SJSA1 (cell line): ENCODE data around the gene IFIT5. TPM values are rescaled to one million over a fixed set of nuclear protein-coding genes. Genes with fewer than 3 reads are reported as not detected.
"Not testable (repeated sequence)": the region's sequence is repeated elsewhere in the genome, so short reads cannot be mapped to it uniquely, and the experiment has no call there.

Source experiments
- DNase-seq, 2 experiments: peaks; one replicate each; pipeline ENCODE4 v3.0.0-alpha.2; 2015 to 2020; ENCODE audit warnings: low spot score in 2 of 2, low read depth in 1 of 2
- H3K27ac ChIP-seq: fragments of 250-450 bp; sonication (Bioruptor Pico); 2 replicates; pipeline ENCODE4 v1.5.1; 2020; ENCODE audit warnings: mild to moderate bottlenecking, moderate library complexity
- H3K27me3 ChIP-seq: fragments of 250-450 bp; sonication (Bioruptor Pico); replicated peaks from 2 replicates; pipeline ENCODE4 v1.5.1; 2020; ENCODE audit warnings: mild to moderate bottlenecking, moderate library complexity
- H3K36me3 ChIP-seq: fragments of 250-450 bp; sonication (Bioruptor Pico); 2 replicates; pipeline ENCODE4 v1.5.1; 2020; ENCODE audit warnings: mild to moderate bottlenecking
- H3K4me1 ChIP-seq: fragments of 250-450 bp; sonication (Bioruptor Pico); replicated peaks from 2 replicates; pipeline ENCODE4 v1.6.1; 2021; ENCODE audit warnings: mild to moderate bottlenecking
- H3K4me3 ChIP-seq: fragments of 250-450 bp; sonication (Bioruptor Pico); 2 replicates; pipeline ENCODE4 v1.5.1; 2020; ENCODE audit warnings: mild to moderate bottlenecking
- H3K9me3 ChIP-seq: fragments of 250-450 bp; sonication (Bioruptor Pico); replicated peaks from 2 replicates; pipeline ENCODE4 v1.5.1; 2020; ENCODE audit warnings: mild to moderate bottlenecking
- total RNA-seq: library from RNA; depleted of rRNA; stranded (reverse); fragments of >200 nt; shearing (Covaris generic); gene quantifications from 2 replicates; pipeline ENCODE4 v1.2.3, GENCODE V29; 2014

Gene IFIT5
- total RNA-seq, 1 experiment from 2014 or later = 32.5 TPM

DNA sequence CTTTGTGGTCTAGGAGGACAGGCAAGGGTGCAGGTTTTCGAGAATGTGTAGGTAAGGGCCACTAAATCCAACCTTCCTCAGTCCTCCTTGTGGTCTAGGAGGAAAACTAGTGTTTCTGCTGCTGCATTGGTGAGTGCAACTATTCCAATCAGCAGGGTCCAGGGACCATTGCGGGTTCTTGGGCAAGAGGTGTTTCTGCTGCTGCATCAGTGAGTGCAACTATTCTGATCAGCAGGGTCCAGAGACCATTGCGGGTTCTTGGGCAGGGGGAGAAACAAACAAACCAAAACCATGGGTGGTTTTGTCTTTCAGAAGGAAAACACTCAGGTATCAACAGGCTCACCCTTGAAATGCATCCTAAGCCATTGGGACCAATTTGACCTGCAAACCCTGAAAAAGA is 6.6 kb upstream of the IFIT5 start:
- H3K4me1 ChIP-seq, DNase-seq, H3K36me3 ChIP-seq, H3K9me3 ChIP-seq, H3K27me3 ChIP-seq, H3K27ac ChIP-seq, H3K4me3 ChIP-seq: not testable (repeated sequence)

DNA sequence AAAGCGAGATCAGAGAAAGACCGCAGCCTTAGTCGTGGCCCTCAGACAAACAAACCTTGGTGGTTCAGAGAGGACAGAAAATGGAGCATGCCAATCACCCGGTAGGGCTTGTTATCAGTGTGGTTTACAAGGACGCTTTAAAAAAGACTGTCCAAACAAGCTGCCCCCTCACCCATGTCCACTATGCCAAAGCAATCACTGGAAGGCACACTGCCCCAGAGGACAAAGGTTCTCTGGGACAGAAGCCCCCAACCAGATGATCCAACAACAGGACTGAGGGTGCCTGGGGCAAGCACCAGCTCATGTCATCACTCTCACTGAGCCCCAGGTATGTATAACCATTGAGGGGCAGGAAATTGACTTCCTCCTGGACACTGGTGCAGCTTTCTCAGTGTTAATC is 5.1 kb upstream of the IFIT5 start:
- DNase-seq = not testable (repeated sequence)

DNA sequence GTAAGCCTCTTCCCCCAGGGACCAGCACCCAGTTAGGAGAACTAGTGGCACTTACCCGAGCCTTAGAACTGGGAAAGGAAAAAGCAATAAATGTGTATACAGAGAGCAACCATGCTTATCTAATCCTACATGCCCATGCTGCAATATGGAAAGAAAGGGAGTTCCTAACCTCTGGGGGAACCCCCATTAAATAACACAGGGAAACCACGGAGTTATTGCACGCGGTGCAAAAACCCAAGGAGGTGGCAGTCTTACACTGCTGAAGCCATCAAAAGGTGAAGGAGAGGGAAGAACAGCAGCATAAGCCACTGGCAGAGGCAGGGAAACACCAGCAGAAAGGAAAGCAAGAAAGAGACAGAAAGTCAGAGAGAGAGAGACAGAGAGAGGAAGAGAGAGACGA is 3.8 kb upstream of the IFIT5 start:
- not testable (repeated sequence) for H3K27ac ChIP-seq, H3K27me3 ChIP-seq, DNase-seq, H3K36me3 ChIP-seq, H3K4me3 ChIP-seq, H3K9me3 ChIP-seq, H3K4me1 ChIP-seq

More for the DNA sequence above, 5.1 kb upstream of the IFIT5 start:
- not testable (repeated sequence) for H3K9me3 ChIP-seq, H3K4me1 ChIP-seq, H3K36me3 ChIP-seq, H3K4me3 ChIP-seq, H3K27me3 ChIP-seq, H3K27ac ChIP-seq

DNA sequence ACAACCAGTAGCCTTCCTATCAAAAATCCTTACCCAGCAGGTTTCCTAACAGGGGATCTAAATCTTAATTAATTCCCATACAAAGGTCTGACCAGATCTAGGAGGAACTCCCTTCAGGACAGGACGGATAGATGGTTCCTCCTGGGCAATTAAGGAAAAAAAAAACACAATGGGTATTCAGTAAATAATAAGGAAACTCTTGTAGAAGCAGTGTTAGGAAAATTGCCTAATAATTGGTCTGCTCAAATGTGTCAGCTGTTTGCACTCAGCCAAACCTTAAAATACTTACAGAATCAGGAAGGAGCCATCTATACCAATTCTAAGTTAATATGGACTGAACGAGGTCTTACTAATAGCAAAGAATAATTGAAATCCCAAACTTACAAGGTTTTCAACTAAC is 3.2 kb upstream of the IFIT5 start:
- not testable (repeated sequence) for H3K4me3 ChIP-seq, H3K27me3 ChIP-seq, H3K36me3 ChIP-seq, H3K9me3 ChIP-seq, H3K27ac ChIP-seq, DNase-seq
- H3K4me1 ChIP-seq = peaks cover 12% of the 10 kb centered on the region

DNA sequence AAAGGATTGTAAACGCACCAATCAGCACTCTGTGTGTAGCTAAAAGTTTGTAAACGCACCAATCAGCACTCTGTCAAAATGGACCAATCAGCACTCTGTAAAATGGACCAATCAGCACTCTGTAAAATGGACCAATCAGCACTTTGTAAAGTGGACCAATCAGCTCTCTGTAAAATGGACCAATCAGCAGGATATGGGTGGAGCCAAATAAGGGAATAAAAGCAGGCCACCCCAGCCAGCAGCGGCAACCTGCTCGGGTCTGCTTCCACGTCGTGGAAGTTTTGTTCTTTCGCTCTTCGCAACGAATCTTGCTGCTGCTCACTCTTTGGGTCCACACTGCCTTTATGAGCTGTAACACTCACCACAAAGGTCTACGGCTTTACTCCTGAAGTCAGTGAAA is 2.1 kb upstream of the IFIT5 start:
- not testable (repeated sequence) for H3K4me3 ChIP-seq, H3K27me3 ChIP-seq, DNase-seq, H3K9me3 ChIP-seq, H3K27ac ChIP-seq
- Histone ChIP-seq H3K36me3 (peaks cover 14% of the 10 kb centered on the region), H3K4me1 (peaks cover 18% of the 10 kb centered on the region)

DNA sequence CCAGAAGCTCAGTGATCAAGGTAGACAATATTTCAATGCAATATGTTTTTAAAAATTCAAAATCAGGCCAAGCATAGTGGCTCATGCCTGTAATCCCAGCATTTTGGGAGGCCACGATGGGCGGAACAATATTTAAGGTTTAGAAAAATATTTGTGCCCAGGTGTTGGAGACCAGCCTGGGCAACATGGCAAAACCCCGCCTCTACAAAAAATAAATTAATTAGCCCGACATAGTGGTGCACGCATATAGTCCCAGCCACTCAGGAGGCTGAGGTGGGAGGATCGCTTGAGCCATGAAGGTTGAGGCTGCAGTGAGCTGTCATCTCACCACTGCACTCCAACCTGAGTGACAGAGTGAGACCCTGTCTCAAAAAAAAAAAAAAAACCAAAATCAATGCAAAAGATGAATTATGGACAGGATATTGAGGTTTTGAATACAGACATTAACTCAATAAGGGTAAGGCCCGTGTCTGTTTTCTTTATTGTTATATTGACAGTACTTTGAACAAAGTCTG is 913 bp upstream of the IFIT5 start:
- Histone ChIP-seq H3K36me3 (peaks cover 25% of the 10 kb centered on the region), H3K27me3 (no peaks in the 10 kb centered on the region), H3K4me1 (peaks cover 18% of the 10 kb centered on the region), H3K4me3 (peak overlapping the region; percentile 71; the same call in 1 of the 2 replicates), H3K27ac (no peak overlapping the region; the same call in 1 of the 2 replicates), H3K9me3 (no peaks in the 10 kb centered on the region)
- no peak for DNase-seq

DNA sequence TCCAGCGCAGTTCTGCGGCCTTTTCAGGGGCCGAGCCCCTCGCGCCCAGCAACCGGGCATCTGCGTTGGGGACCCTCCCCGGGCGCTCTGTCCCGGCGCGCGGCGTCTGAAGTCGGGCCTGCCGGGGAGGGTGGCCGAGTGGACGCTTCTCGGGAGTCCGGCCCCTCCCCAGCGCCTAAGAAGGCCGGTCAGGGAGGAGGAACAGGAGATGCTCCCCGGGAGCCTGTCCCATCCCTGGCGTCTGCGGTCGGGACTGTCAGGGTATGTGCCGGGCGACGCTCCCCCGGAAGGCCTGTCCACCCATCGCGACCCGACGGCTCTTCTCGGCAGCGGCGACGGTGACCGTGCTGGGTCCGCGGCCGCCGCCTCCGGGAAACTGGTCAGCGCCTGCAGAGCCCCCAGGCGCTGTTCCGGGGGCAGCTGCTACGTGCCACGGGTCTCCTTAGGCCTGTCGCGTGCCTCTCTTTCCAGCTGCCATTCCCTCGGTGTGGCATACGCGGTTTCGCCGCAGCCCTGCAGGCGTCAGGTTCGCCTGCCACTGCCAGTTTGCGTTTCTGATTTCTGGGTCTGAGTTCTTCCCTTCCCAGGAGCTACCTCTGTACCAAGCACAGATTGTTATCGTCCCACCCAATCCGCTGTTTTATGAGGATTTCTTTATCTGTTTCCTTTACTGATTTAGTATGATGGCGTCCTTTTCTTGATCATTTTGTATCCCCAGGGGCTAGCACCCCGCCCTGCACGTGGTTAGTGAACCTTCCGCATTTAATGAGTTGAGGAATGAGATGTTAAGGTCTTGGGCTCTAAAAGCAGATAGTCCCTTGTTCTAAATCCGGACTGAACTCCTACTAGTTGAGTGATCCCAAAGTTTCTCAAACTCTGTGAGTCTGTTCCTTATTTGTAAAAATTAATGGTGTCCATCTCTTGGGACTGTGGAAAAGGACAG is 782 bp downstream of the IFIT5 start:
- Histone ChIP-seq H3K27me3 (no peaks in the 10 kb centered on the region), H3K4me3 (peak overlapping the region; percentile 71), H3K27ac (peak overlapping the region; percentile 83), H3K4me1 (peaks cover 18% of the 10 kb centered on the region), H3K9me3 (no peaks in the 10 kb centered on the region), H3K36me3 (peaks cover 31% of the 10 kb centered on the region)
- peak; percentile 68 to 84 for DNase-seq

DNA sequence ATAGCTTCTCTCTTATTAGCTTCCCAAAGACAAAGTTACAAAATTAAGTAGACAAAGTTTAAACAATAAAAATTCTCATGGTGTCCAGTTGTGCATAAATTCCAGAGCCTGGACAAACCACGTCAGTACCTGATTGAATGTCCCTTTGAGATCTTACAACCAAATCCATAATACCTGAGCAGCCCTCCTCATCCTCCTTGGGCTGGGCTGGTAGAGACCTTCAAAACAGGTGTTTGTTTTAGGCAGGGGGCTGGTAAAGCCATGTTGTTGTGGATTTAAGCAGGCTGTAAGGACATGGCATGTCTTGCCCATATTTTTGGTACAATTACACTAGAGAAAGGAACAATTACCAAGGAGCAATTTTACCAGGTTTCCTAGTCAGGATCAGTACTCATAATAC is 2.1 kb downstream of the IFIT5 start:
- Histone ChIP-seq H3K27ac (no peak overlapping the region), H3K9me3 (no peaks in the 10 kb centered on the region), H3K4me1 (peaks cover 18% of the 10 kb centered on the region), H3K4me3 (no peak overlapping the region), H3K27me3 (no peaks in the 10 kb centered on the region), H3K36me3 (peaks cover 43% of the 10 kb centered on the region)
- no peak for DNase-seq

DNA sequence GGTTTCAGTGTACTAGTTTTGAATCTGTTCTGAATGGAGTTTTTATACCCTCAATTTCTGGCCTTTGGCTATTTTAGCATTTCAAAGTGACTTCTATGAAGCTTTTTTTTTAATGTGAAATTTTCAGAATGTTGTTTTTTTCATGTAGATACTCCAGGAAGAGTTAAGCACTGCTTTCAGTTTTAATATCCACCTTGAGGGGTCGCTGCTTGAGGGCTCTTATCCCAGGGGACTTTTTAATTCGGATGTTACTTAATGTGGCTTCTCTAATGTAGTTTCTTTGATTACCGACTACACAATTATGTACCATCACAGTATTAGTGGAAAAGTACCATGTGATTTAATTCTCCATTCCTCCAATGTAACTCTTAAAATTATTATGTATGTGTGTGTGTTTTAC is 5.2 kb downstream of the IFIT5 start:
- H3K27ac ChIP-seq = no peak overlapping the region
- DNase-seq = no peak
- no peaks in the 10 kb centered on the region for H3K9me3 ChIP-seq
- peaks cover 14% of the 10 kb centered on the region for H3K4me1 ChIP-seq
- H3K27me3 ChIP-seq = no peaks in the 10 kb centered on the region
- H3K36me3 ChIP-seq = peaks cover 47% of the 10 kb centered on the region
- no peak overlapping the region for H3K4me3 ChIP-seq

DNA sequence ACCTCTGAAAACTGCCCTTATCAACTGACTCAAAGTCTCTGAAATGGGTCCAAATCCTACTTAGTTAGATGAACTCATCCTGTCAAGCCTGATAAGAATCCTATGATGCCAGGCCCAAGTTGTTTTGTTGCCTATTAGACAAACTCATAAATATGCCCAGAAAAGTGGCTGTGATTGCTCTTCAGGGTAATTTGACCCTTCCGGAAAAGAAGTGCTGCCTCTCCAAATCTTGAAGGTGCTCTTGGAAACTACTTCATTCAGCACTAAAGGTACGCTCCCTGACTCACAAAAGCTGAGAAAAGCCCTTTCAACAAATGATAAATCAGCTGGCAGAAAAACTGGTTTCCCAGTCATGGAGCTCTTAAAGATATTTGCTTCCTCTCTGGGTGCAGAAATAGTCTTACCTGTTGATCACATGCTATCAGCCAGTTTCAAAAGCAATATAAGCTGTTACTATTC is 6.7 kb downstream of the IFIT5 start:
- no peak for DNase-seq
- no peak overlapping the region for H3K4me3 ChIP-seq
- H3K4me1 ChIP-seq = peaks cover 6% of the 10 kb centered on the region
- no peaks in the 10 kb centered on the region for H3K27me3 ChIP-seq
- H3K36me3 ChIP-seq = peaks cover 42% of the 10 kb centered on the region
- no peaks in the 10 kb centered on the region for H3K9me3 ChIP-seq
- H3K27ac ChIP-seq = no peak overlapping the region

DNA sequence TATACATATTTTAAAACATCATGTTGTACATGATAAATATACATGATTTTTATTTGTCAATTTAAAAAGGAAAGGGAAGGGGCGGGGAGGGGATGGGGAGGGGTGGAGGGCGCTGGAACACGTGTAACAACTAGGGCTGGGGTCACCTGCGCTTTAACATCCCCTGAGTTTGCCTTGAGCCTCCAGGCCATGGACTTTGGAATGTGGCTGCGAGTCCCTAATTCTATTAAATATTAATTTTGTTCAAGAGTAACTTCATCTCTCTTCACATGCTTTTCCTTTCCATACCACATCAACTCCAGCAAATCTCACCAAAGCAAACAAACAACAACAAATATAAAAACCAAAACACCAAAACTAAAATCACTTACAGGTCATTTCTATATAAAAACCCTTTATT is 10.6 kb downstream of the IFIT5 start:
- Histone ChIP-seq H3K4me3 (no peak overlapping the region), H3K9me3 (no peaks in the 10 kb centered on the region), H3K27ac (no peak overlapping the region), H3K4me1 (peaks cover 23% of the 10 kb centered on the region), H3K36me3 (peaks cover 18% of the 10 kb centered on the region; the same call in 1 of the 2 replicates), H3K27me3 (no peaks in the 10 kb centered on the region)
- no peak for DNase-seq

DNA sequence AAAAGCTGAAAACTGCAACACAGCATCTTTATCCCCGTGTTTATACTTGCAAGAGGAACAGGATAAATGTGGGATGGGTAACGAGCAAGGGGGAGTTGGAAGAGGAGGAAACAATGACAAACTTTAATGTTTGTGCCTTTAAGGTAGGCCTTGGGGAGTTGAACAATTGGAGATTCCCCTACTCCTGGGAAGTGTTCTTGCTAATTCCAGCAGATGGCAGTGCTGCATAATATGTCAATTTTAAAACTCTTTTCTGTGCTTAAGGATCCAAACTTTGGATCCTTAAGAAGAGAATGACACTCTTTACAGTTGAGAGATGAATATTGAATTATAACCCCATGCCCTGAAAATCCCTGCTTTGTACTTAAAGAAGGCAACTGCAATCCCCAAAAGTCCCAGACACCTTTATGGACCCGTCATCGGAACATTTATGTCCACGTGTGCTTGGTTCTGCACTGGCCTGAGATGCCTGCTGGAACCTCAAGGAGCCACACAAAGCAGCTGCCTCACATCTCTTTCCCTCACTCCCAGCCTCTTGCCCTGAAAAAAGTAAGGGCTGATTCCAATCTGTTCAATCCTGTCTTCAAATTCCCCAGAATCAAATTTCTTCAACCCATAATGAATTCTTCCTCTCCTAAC is 12.0 kb downstream of the IFIT5 start:
- 0 out of 2 replicates have a peak, but pooled peaks cover 8% of the 10 kb centered on the region for H3K36me3 ChIP-seq
- H3K4me3 ChIP-seq = no peak overlapping the region
- no peaks in the 10 kb centered on the region for H3K9me3 ChIP-seq
- DNase-seq = peak in 1 of 2 experiments; percentile 70
- H3K27me3 ChIP-seq = no peaks in the 10 kb centered on the region
- no peak overlapping the region for H3K27ac ChIP-seq
- H3K4me1 ChIP-seq = peaks cover 23% of the 10 kb centered on the region

DNA sequence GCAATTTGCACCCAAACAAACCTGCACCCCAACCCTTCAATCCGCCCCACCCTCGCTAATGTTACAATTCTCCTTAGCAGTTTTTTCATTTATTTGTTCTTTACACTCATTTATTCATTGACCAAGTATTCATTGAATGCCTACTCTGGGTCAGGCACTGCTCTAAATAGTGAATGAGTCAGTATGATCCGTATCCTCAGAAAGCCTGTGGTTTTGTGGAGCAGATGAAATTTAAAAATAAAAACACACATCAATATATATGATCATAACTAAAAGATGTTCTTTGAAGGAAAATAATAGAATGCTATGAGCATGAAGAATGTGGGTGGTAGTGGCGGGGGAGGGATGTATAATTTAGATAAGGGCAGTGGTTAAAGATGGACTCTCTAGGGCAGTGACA is 13.3 kb downstream of the IFIT5 start:
- H3K27me3 ChIP-seq = no peaks in the 10 kb centered on the region

DNA sequence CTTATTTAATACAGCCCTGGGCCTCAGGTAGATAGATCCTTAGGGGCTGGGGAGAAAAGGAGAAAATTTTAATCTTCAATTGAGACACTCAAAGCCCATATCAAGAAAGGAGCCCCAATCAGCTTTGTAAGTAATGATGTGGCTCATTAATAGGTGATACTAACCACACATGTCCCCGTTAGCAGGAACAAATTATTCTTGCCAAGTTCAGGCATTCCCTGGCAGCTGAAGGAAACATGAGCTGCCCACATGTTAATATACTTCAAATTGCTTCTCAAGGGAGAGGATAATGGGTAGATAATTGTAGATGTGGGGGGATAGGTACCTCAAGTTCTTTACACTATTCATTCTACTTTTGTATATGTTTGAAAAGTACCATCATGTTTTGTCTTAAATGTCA is 14.5 kb downstream of the IFIT5 start:
- H3K36me3 ChIP-seq = no peaks in the 10 kb centered on the region

More for the DNA sequence above, 13.3 kb downstream of the IFIT5 start:
- Histone ChIP-seq H3K27ac (peak overlapping the region; percentile 6; the same call in 1 of the 2 replicates), H3K4me3 (no peak overlapping the region), H3K9me3 (no peaks in the 10 kb centered on the region), H3K4me1 (peaks cover 28% of the 10 kb centered on the region), H3K36me3 (no peaks in the 10 kb centered on the region)
- peak in 1 of 2 experiments; percentile 52 for DNase-seq

More for the DNA sequence above, 14.5 kb downstream of the IFIT5 start:
- no peak for DNase-seq
- H3K4me1 ChIP-seq = peaks cover 28% of the 10 kb centered on the region
- H3K4me3 ChIP-seq = no peak overlapping the region
- H3K27me3 ChIP-seq = no peaks in the 10 kb centered on the region
- no peaks in the 10 kb centered on the region for H3K9me3 ChIP-seq
- H3K27ac ChIP-seq = no peak overlapping the region
